HFFc6 (cell line): ENCODE measurements around the gene NECTIN1. TPM values are rescaled to one million over a fixed set of nuclear protein-coding genes. Genes with fewer than 3 reads are reported as not detected.

Experiments used
- DNase-seq: peaks from one replicate; pipeline ENCODE4 v3.0.0-alpha.2; 2018
- H3K27ac Mint-ChIP-seq: 2 replicates; pipeline ENCODE4 v1.8.0; 2020; ENCODE audit warnings: mild to moderate bottlenecking, mixed read lengths
- H3K27me3 Mint-ChIP-seq: 2 replicates; pipeline ENCODE4 v1.8.0; 2021; ENCODE audit warnings: mild to moderate bottlenecking, moderate library complexity, mixed read lengths; ENCODE audit not compliant: insufficient read depth
- H3K36me3 Mint-ChIP-seq: 2 replicates; pipeline ENCODE4 v1.8.0; 2021; ENCODE audit warnings: low read depth, mixed read lengths
- H3K4me1 Mint-ChIP-seq: 2 replicates; pipeline ENCODE4 v1.8.0; 2020; ENCODE audit warnings: low read depth, mixed read lengths
- H3K4me3 Mint-ChIP-seq: 2 replicates; pipeline ENCODE4 v1.8.0; 2020; ENCODE audit warnings: mild to moderate bottlenecking, moderate library complexity, mixed read lengths
- H3K9me3 Mint-ChIP-seq: 2 replicates; pipeline ENCODE4 v1.8.0; 2020; ENCODE audit warnings: mild to moderate bottlenecking, mixed read lengths
- total RNA-seq, 6 experiments: library from RNA; stranded (reverse); fragmentation: NEBNext Ultra II Directional; extraction: Animal tissue kit (Norgen Biotek cat#: 25700); gene quantifications; 2 replicates in 1 of 6; 3 replicates in 5 of 6; pipeline ENCODE4 v1.2.3, GENCODE V29; 2021
- TF ChIP-seq, protein P1 (sequence below): fragments of 200-600 bp; sonication (generic); IDR thresholded peaks from 2 replicates; pipeline ENCODE4 v1.5.0; 2021; ENCODE audit warnings: antibody characterized with exemption, mild to moderate bottlenecking

NECTIN1 gene
- total RNA-seq, 6 experiments from 2014 or later = 4.1 to 7.9 (median 6.6) TPM

DNA sequence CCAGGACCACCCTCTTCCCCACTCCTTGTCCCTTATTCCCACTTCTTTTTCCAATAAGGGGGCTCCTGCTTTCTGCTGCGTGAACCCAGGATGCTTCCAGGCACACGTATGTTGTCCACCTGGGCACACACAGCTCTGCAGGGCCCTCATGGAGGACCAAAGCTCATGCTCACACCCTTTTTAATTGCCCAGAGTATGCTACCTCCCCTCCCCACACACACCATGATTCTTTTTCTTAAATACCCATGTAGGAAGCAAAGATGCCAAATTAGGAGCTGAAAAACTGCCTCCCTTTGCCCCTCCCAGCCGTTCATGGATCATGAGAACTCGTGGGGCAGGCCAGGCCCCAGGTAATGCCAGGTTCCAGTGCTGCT lies 5.1 kb downstream of the NECTIN1 start:
- peaks cover 10% of the 10 kb centered on the region for H3K4me1 Mint-ChIP-seq
- H3K27ac Mint-ChIP-seq = no peak overlapping the region
- H3K9me3 Mint-ChIP-seq = no peaks in the 10 kb centered on the region
- DNase-seq = no peak
- H3K27me3 Mint-ChIP-seq = peaks cover 6% of the 10 kb centered on the region
- TF ChIP-seq, protein P1, sequence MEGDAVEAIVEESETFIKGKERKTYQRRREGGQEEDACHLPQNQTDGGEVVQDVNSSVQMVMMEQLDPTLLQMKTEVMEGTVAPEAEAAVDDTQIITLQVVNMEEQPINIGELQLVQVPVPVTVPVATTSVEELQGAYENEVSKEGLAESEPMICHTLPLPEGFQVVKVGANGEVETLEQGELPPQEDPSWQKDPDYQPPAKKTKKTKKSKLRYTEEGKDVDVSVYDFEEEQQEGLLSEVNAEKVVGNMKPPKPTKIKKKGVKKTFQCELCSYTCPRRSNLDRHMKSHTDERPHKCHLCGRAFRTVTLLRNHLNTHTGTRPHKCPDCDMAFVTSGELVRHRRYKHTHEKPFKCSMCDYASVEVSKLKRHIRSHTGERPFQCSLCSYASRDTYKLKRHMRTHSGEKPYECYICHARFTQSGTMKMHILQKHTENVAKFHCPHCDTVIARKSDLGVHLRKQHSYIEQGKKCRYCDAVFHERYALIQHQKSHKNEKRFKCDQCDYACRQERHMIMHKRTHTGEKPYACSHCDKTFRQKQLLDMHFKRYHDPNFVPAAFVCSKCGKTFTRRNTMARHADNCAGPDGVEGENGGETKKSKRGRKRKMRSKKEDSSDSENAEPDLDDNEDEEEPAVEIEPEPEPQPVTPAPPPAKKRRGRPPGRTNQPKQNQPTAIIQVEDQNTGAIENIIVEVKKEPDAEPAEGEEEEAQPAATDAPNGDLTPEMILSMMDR = no peak
- no peaks in the 10 kb centered on the region for H3K36me3 Mint-ChIP-seq
- no peak overlapping the region for H3K4me3 Mint-ChIP-seq

DNA sequence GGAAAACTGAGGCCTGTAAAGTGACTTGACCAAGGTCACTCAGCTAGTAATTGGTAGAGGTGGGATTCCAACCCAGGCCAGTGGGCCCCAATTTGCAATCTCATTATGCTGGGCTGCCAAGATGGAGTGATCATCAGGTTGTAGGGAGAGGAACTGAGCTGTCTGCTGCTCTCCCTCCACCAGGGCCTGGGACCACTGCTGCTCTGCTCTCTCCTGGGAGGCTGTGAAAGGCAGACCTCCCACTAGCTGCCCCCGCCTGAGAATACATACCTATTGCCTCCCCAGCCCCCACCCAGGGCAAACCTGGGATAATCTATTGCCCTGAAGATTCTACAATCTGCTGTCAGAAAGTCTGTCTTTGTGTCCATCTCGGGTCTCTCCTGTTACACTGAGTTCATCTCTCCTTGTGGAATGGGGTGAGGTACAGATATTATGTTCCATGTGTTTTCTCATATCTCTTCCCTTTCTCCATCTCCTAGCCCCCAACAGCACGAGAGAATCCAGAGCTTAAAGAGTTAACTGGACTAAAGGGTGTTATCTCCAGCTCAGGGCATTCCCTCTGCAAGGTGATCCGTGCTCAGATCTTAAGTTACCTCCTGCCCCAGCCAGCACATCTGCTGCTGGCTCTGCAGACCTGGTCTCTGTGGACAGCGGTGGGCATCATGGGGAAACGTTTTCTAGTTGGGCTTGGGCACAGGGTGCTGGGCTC lies 5.6 kb downstream of the NECTIN1 start:
- DNase-seq = no peak
- no peaks in the 10 kb centered on the region for H3K9me3 Mint-ChIP-seq
- peaks cover 6% of the 10 kb centered on the region for H3K27me3 Mint-ChIP-seq
- TF ChIP-seq, protein P1 = no peak
- no peak overlapping the region for H3K4me3 Mint-ChIP-seq
- H3K4me1 Mint-ChIP-seq = peaks cover 10% of the 10 kb centered on the region
- H3K27ac Mint-ChIP-seq = no peak overlapping the region
- H3K36me3 Mint-ChIP-seq = no peaks in the 10 kb centered on the region

DNA sequence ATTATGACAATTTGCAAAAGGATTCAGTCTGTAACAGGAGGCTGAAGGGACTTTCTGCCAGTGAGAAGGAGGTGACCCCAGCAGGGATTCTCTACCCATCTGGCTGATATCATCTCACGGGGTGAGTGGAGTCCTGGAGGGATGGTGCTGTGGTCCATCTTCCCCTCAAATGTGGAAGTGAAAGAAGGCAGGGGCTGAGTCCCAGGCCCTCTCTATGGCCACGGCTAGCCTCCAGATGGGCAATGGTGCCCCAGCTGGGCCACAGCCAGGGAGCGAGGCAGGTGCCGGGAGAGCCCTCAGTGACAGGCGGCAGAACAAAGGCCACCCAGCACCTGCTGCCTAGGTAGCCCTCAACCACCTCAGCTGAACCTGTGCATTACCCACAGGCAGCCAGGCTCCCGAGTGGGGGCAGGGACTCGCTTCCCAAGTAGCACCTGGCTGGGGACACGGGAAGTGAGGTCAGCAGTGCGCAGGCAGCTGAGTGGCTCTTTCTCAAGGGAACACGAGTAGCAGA lies 6.7 kb downstream of the NECTIN1 start:
- Mint-ChIP-seq H3K4me3 (no peak overlapping the region), H3K9me3 (no peaks in the 10 kb centered on the region), H3K4me1 (peaks cover 10% of the 10 kb centered on the region), H3K36me3 (no peaks in the 10 kb centered on the region), H3K27ac (no peak overlapping the region), H3K27me3 (peaks cover 9% of the 10 kb centered on the region)
- TF ChIP-seq, protein P1 = no peak
- no peak for DNase-seq

DNA sequence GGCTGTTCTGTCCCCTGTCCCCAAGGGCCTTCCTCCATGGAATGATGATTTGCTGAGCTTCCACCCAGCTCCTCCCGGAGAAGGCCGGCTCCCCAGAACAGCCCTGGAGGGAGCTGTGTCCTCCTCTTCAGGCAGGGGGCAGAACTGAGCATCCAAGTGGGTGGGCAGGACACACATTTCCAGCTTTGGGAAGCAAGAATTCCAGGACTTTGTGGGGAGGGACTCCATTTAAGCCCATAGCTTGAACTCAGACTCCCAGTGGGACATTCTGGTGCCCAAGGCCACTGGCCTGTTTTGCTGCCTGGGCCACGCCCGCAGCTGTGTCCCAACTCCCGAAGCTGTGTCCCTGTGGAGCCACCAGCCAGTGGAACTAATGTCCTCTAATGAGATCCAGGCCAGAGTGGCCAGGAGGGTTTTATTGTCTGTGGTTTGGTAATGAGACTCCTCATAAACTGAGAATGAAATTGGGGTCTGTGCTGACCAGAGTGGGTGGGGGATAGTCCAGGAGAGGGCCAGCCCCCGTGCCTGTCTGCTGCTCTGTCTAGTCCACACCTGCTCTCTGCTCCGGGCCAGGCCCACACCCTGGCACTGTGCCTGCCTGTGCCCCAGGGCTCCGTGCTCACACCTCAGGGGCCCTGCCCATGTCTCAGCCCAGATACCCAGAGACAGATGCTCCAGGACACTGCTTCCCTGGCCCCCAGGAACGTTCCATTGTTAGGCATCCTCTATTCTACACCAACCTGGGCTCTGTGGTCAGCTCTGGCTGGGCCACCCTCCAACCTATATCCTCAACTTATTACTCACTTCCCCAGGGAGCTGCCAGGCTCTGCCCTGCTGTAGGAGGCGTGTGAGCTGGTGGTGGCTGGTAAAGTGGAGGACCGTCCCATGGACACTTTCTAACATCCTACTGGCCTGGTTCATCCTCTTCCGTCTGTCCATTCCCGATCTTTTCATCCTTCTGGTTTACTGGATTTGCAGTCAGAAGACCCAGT lies 7.6 kb downstream of the NECTIN1 start:
- Mint-ChIP-seq H3K27me3 (peaks cover 9% of the 10 kb centered on the region), H3K27ac (no peak overlapping the region), H3K4me3 (no peak overlapping the region), H3K9me3 (no peaks in the 10 kb centered on the region), H3K36me3 (no peaks in the 10 kb centered on the region), H3K4me1 (peaks cover 10% of the 10 kb centered on the region)
- DNase-seq = peak; percentile 24
- TF ChIP-seq, protein P1 = peak; percentile 67

DNA sequence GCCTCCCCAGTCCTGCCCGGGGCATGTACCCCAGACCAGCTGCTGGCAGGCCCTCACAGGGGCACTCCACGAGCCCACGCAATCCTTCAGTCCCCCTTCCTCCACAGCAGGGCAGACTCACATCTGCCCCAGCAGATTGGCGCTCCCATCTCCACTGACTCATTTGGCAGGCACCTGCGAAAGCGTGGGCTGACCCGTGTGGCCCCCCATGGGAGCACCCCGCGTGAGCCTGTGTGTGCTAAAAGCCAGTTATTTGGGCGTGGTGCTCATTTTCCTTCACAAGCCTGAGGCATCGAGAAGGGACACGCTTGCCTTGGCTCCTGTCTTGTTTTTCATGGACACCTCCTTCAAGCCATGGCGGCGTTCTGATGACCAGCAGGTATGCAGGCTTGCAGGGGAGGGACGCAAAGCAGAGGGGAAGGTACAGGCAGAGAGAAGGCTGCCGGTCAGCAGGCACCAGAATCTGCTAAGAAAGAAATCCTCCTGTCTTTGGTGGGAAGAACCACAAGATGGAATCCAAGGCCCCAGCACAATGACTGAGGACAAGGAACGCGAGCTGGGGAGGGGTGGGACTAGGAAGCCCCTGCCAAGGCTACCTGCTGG lies 8.6 kb downstream of the NECTIN1 start:
- TF ChIP-seq, protein P1 = no peak
- Mint-ChIP-seq H3K4me1 (peaks cover 10% of the 10 kb centered on the region), H3K36me3 (no peaks in the 10 kb centered on the region)

More for the DNA sequence above, 8.6 kb downstream of the NECTIN1 start:
- H3K27ac Mint-ChIP-seq = no peak overlapping the region
- H3K27me3 Mint-ChIP-seq = peaks cover 8% of the 10 kb centered on the region
- no peaks in the 10 kb centered on the region for H3K9me3 Mint-ChIP-seq
- no peak overlapping the region for H3K4me3 Mint-ChIP-seq
- no peak for DNase-seq
